NCI-H524 treated with DMSO at 0.1 percent for 48 hours (cell line): Measurements from ENCODE around the gene DRD3.

Source experiments
- DNase-seq: peaks from one replicate; lab custom pipeline; 2025; lab: John Stamatoyannopoulos, UW

DRD3 gene

GRCh38 chr3:114178770-114179368, at the start of gene DRD3:
TSS of gene DRD3 (minus strand) at chr3:114179052. CDS start at chr3:114171992, 7,060 bp downstream.
- no peak for DNase-seq

DNA sequence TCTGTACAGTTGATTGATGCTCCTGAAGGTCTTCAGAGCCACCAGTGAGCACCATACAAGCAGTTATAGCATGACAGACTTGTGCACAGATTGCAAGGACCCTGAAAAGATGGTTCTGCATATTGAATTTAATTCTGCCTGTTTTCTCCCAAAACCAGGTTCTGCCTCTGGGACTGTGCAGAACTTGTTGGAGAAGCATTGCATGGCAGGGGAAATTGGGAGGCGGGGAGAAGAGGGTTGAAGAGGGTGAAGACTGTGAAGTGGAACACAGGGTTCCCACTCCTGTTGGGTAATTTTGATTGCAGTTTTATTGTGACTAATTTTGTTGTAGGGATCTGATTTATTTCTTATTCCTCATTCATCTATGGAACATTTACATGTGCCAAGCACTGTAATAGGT, 48.2 kb upstream of the DRD3 start:
- DNase-seq = no peak

DNA sequence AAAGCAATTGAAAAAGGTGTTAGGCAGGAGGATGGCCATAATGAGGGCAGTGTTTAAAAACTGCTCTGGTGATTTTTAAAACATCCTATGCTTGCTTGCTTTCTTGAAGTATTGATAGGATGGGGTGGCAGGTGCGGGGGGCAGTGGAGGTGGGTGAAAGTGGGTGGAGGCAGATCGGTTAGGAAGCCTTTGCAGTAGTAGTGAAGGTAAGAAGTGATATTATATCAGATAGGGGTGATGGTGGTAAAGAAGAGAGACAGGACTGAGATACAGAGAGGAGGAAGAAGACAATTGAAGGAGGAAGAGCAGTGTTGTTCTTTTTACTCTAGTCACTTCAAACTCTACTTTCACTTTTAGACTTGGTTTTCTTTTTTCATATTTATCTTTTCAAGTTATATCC, 47.5 kb upstream of the DRD3 start:
- DNase-seq = no peak

DNA sequence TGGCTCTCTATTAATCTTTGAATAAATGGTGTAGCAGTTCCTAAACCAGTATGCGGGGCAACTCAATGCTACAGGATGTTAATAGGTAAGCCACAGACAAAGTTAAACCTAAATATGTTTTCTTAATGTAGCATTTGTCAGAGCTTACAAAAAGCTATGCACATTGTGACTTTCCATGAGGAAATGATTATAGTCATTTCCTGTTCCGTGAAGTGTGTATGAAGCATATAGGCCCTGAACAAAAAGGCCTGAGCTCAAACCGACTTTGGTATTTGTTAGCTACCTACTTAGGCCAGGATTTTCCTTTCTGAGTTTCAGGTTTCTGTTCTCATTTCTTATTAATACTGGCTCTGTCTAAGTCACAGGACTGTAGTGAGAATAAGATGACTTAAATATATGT, 44.3 kb upstream of the DRD3 start:
- no peak for DNase-seq

- no peak for DNase-seq
Observed at GRCh38 chr3:114221881-114222264, 43.0 kb upstream of the DRD3 start.

DNA sequence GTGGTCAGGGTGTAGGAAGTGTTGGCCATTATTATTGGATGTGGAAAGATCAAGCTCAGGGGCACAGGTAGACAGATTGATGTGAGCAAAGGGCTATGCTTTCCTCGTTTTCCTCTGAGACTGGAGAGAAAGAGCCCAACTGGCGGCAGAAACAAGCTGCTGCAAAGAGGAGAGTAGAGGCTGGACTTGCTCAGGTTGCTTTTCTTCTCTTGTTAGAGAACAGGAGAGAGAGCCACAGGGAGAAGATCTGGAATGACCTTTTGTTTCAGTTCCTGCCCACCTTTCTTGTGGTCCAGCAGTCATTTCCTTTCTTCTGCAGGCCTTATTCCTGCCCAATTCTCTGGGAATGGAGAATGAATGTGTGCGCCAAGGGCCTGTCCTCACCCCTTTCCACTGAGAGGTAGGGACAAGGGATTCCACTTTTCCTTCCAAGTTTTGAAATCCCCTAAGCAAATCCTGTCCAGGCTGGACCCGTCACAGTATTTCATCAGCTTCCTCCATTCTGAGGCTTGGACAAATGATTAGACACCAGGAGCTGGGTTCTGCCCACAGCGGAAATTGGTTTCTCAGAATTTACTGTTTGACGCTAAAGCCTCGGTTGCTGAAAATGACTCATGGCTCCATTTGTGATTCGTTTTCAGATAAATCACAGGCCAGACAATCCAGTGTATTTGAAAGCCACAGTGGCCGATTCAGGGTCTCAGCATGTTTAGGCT, 42.5 kb upstream of the DRD3 start:
- no peak for DNase-seq

- DNase-seq = no peak
Observed at GRCh38 chr3:114219741-114220140, 40.9 kb upstream of the DRD3 start.

DNA sequence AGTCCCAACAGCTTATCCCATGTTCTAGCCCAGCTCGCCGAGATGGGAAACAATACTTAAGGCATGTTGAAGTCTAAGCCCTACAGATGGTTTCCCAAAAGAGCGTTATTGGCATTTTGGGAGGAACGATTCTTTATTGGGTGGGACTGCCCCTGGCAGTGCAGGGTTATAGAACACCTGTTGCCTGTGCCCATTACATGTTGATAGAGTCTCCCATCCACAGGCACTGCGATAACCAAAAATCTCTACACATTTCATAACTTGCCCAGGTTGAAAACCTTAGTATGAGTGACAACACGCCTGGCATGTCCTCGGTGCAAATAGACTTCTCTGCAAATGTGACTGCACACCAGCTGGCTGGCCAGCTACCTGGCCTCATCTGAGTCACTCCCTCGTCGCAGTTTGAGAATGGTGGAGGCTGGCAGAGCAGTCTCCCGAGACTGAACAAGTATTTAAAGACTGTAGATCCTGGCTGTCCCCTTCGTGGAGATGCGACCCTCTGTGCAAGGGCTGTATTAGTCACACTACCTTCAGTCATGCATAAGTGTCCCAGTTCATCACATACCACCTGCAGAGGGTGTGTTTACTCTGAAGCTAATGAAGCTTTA, 39.8 kb upstream of the DRD3 start:
- no peak for DNase-seq

DNA sequence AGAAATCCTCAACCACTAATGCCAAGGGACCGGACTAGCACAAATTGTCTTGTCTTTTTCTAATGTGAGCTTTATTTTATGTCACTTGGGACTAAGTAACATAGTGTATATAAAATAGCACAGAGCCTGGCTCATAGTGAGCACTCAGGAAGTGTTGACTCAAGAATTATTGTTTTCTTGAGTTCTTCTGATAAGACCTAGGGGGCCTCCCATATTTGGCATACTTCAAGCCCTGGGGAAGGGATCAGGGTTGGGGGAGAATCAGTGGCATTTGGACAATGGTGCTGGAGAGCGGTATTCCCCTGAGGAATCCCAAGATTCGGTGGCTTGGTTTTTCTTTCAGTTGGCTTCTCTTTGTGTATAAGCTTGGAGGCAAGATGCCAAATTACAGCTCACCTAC, 39.2 kb upstream of the DRD3 start:
- no peak for DNase-seq

GRCh38 chr3:114217266-114217665, 38.4 kb upstream of the DRD3 start:
- DNase-seq = no peak

GRCh38 chr3:114216186-114216970, 37.5 kb upstream of the DRD3 start:
- DNase-seq = no peak

DNA sequence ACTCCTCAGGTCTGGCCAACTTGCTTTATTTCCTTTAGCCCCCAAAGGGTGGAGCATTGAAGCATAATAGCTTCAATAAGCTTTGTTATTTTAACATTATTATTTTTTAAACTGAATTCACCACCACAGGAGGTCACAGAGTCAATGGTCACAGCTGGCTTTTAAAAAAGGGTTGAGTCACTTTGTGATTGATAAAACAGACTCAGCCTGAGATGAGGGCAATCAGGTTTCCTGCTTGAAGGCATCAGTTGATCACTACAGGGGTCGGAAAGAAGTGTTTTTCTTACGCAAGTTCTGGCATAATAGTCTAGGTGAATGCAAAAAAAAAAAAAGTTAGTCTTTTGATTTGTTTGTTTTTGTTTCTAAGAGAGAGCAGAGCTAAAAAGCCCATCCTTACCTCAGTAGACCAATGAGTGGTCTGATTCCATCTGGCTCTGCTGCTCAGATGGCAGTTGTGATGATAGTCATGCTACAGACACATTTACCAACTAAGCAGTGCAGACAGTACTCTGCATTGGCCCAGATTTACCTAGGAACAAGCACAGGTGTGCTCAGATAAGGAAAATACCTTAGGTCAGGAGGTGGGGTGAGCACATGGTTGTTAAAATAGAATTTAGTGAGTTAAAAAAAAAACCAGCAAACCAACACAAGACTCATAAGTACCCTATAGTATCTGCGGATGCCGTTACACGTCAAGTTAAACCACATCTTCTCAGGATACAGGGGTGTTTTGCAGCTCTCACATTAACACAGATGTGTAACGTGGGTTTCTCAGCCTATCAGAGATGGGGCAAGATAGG, 35.9 kb upstream of the DRD3 start:
- no peak for DNase-seq

DNA sequence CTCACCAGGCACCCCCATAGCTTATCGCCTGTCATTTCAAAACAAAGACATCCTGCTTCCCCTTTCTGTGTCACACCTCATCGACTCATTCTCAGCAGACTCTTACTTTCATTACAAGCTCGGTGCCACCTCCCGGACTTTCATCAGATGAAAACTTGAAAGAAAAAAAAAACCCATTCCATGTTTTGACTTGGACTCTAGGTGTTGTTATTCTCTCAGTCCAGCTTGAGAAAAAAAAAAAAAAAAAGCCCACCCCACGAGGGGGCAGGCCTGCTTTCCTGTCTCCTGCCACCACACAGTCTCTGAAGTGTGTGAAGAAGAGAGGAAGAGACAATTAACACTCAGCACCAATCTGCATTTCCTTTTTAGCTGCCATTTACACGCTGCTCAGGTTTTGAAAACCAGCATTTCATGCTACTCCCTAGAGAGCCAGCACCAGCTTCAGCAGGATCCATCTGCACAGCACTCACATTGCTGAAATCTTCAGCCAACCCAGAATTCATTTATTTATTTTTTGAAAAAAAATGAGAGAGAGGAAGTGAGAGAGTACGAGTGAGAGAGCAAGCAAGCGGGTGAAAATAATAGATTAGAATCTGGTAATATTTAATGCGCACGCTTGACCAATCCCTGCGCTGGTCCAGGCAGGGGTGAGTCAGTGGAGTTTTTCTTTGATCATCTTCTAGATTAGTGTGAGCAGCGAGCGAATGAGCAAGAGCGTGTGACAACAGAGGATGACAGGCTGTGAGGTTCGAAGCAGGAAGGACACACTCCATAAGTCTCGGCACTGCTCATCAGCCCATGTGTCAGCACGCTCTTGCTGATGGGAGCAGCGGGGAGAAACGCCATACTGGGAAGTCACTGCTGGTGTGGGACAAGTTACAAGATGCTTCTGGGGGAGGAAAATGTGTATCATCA, 35.0 kb upstream of the DRD3 start:
- no peak for DNase-seq

- no peak for DNase-seq
Observed at GRCh38 chr3:114213292-114213626, 34.4 kb upstream of the DRD3 start.

GRCh38 chr3:114212646-114213045, 33.8 kb upstream of the DRD3 start:
- no peak for DNase-seq

- no peak for DNase-seq
Observed at GRCh38 chr3:114207768-114208167, 28.9 kb upstream of the DRD3 start.

- no peak for DNase-seq
Observed at GRCh38 chr3:114206342-114206741, 27.5 kb upstream of the DRD3 start.

DNA sequence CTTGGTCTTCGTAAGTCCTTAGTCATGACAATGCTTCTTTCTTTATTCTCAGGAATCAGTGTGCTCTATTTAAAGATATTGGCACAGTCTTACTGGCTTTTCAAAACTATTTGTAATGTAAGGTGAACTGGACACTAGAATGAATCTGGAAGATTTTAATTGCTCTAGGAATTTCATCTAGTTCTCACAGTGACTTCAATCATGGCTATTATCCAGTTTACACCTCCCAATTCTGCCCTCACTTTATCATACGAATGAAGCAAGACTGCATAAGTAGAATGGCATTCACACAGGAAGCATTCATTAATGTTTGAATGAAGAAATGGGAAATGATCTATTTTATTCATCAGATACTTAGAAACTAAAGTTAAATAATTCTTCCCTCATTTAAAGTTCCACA, 26.7 kb upstream of the DRD3 start:
- no peak for DNase-seq

DNA sequence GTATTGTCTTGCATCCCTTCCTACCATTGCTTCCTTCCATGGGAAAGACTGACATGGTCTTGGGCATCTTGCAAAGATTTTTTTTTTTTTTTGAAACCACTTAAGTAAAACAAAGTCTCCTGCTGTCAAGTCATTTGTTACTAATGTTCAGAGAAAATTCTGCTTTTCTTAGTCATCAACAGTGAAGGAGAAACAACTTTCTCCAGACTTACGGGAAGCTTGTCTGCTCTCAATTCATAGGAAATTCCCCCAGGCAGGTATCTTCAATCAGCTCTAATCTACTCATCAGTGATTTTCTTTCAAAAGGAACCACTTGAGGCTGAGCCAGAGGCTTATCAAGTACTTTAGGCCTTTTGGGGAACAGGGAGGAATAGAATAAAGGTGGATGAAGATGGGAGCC, 15.9 kb upstream of the DRD3 start:
- DNase-seq = no peak

- DNase-seq = no peak
Observed at GRCh38 chr3:114192136-114192535, 13.3 kb upstream of the DRD3 start.

GRCh38 chr3:114186501-114186900, 7.6 kb upstream of the DRD3 start:
- DNase-seq = no peak
